AG10803 (cell line): ENCODE data around the gene TTC7B.

Experiments
- DNase-seq: peaks from one replicate; pipeline ENCODE4 v3.0.0; 2010; ENCODE audit warnings: low read depth
- H3K4me3 ChIP-seq: 2 replicates; pipeline ENCODE4 v1.5.1; 2011; ENCODE audit warnings: mild to moderate bottlenecking, low read length, control low read depth
- CTCF ChIP-seq: conservative IDR thresholded peaks from 2 replicates; pipeline ENCODE4 v1.5.1; 2011; ENCODE audit warnings: mild to moderate bottlenecking, low read length, control low read depth, inconsistent platforms

TTC7B gene

DNA sequence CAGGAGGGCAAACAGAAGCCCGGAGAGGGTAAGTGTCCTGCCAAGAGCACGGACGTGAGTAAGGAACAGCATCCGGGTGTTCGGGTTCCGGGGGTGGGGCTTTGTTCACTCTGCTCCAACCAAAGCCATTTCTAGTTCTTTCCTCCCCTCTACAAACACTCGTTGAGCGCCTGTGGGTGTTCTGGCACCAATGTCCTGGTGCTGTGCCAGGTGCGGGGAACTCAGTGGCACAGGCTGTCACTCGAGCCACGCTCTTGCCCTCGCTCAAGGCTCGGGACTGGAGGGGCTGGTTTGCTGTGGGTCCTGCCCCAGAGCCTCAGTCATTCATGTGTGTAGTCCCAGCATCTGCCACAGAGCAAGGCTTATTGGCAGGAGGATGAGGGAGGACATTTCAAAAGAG, 261.9 kb downstream of the TTC7B start:
- TF ChIP-seq CTCF, result no peak
- no peak overlapping the region for H3K4me3 ChIP-seq
- no peak for DNase-seq

DNA sequence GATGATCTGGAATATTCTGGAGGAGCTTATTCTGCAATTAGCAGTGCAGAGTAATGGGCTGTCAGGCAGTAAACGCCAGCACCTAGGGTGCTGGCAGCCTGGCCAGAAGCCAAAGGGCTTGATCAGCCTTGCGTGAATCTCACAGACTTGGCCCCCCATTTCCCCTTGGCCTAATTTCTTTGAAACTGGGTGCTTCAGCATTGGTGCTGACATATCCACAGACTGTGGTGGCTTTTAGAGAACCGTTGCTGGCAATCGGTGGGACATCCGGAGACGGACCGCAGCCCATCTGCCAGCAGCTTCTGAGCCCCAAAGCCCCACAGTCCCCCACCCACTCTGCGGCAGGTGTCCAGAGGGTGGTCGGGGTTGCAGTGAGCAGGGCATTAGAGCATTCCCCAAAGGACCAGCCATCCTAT, 262.3 kb downstream of the TTC7B start:
- no peak for DNase-seq

GRCh38 chr14:90553298-90553920, 262.8 kb downstream of the TTC7B start:
- no peak for TF ChIP-seq CTCF
- no peak overlapping the region for H3K4me3 ChIP-seq

More for the DNA sequence above, 262.3 kb downstream of the TTC7B start:
- TF ChIP-seq CTCF, result no peak
- no peak overlapping the region for H3K4me3 ChIP-seq

GRCh38 chr14:90552465-90553297, 263.5 kb downstream of the TTC7B start:
- no peak overlapping the region for H3K4me3 ChIP-seq
- no peak for DNase-seq
- no peak for TF ChIP-seq CTCF

More at GRCh38 chr14:90553298-90553920, 262.8 kb downstream of the TTC7B start:
- no peak for DNase-seq

DNA sequence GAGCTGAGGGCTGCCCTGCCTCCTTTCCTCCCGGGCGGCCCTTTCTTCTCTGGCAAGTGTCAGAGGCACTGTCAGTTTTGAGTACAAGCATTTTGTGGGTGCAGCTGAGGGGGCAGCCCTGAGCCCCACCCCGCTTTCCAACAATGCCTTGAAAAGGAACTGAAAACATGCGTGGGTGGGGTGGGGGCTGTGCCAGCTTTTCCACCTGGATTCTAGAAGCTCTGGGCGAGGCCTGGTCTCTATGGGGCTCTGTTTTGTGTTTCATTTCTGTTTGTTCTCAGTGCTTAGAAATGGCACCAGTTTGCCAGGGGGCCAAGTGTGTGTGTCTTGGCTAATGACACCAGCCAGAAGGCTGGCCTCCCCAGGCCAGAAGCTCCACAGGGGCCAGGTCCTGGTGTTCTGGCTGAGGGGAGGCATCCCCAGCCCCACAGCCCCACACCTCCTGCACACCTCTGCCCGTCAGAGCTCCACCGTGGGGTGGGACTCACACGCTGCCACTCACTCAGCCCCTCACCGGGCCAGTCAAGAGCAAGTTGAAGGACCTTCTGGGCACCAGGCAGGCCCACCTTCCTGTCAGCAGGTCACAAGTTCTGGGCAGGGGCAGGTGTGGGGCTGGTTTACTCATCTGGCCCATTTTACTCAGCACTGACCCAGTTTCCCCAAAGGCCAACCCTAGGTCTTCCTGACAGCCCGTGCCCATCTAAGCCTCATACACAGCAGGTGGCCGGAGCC, 264.3 kb downstream of the TTC7B start:
- no peak for DNase-seq
- no peak overlapping the region for H3K4me3 ChIP-seq
- no peak for TF ChIP-seq CTCF

GRCh38 chr14:90551070-90551704, 265.0 kb downstream of the TTC7B start:
- H3K4me3 ChIP-seq, result no peak overlapping the region
- TF ChIP-seq CTCF, result no peak
- DNase-seq, result peak; percentile 33
